Neuronal stem cell (in vitro differentiated cells): ENCODE results near the gene ANGPTL2.

Experiments used
- DNase-seq: peaks from one replicate; pipeline ENCODE4 v3.0.0-alpha.2; 2013; ENCODE audit warnings: low spot score
- H2AFZ ChIP-seq: one replicate; pipeline ENCODE4 v1.6.1; 2013; ENCODE audit warnings: mild to moderate bottlenecking, low read length, inconsistent platforms
- H2AK5ac ChIP-seq: 2 replicates; pipeline ENCODE4 v1.6.1; 2013; ENCODE audit warnings: low read depth, mild to moderate bottlenecking, inconsistent platforms, low read length, moderate library complexity, mixed read lengths
- H2BK120ac ChIP-seq: 2 replicates; pipeline ENCODE4 v1.6.1; 2013; ENCODE audit warnings: low read depth, mild to moderate bottlenecking, inconsistent platforms, low read length, moderate library complexity, mixed read lengths
- H2BK12ac ChIP-seq: one replicate; pipeline ENCODE4 v1.6.1; 2013; ENCODE audit warnings: low read length, inconsistent platforms
- H2BK15ac ChIP-seq: 2 replicates; pipeline ENCODE4 v1.6.1; 2013; ENCODE audit warnings: mild to moderate bottlenecking, low read length, inconsistent platforms, mixed read lengths
- H2BK5ac ChIP-seq: one replicate; pipeline ENCODE4 v1.6.1; 2013; ENCODE audit warnings: inconsistent platforms, mild to moderate bottlenecking, low read length, moderate library complexity
- H3K14ac ChIP-seq: one replicate; pipeline ENCODE4 v1.6.1; 2013; ENCODE audit warnings: low read length, inconsistent platforms
- H3K18ac ChIP-seq: 2 replicates; pipeline ENCODE4 v1.6.1; 2013; ENCODE audit warnings: low read length, inconsistent platforms
- H3K23ac ChIP-seq: 2 replicates; pipeline ENCODE4 v1.6.1; 2013; ENCODE audit warnings: low read depth, mild to moderate bottlenecking, mixed read lengths, low read length, inconsistent platforms; ENCODE audit not compliant: poor library complexity
- H3K27ac ChIP-seq: replicated peaks from 3 replicates; pipeline ENCODE4 v1.5.1; 2013; ENCODE audit warnings: low read length, inconsistent platforms
- H3K27me3 ChIP-seq, 3 experiments: 2 replicates each; pipeline ENCODE4 v1.6.1; 2013; ENCODE audit warnings: low read length in 3 of 3, mild to moderate bottlenecking in 2 of 3, inconsistent platforms in 1 of 3, low read depth in 1 of 3, mixed read lengths in 1 of 3, moderate library complexity in 1 of 3; ENCODE audit not compliant: control insufficient read depth in 3 of 3, insufficient read depth in 3 of 3
- H3K36me3 ChIP-seq, 2 donors: replicated peaks in 1 of 2; 2 replicates each; pipeline ENCODE4 v1.6.1; 2013; ENCODE audit warnings: low read length in 2 of 2; ENCODE audit not compliant: control insufficient read depth in 2 of 2, insufficient read depth in 2 of 2
- H3K4ac ChIP-seq: 2 replicates; pipeline ENCODE4 v1.6.1; 2013; ENCODE audit warnings: inconsistent platforms, mild to moderate bottlenecking, low read length, moderate library complexity
- H3K4me1 ChIP-seq, 2 donors: 1 replicate in 1 of 2; 2 replicates in 1 of 2; pipeline ENCODE4 v1.6.1; 2013; ENCODE audit warnings: low read length in 2 of 2, low read depth in 1 of 2; ENCODE audit not compliant: control insufficient read depth in 2 of 2, insufficient read depth in 1 of 2
- H3K4me2 ChIP-seq: one replicate; pipeline ENCODE4 v1.6.1; 2013; ENCODE audit warnings: mild to moderate bottlenecking, low read length, inconsistent platforms; ENCODE audit not compliant: insufficient read depth, poor library complexity, severe bottlenecking
- H3K4me3 ChIP-seq, 2 donors: 2 replicates each; pipeline ENCODE4 v1.5.1; 2013; ENCODE audit warnings: low read length in 2 of 2, mild to moderate bottlenecking in 2 of 2, inconsistent platforms in 1 of 2, moderate library complexity in 1 of 2
- H3K79me1 ChIP-seq: one replicate; pipeline ENCODE4 v1.6.1; 2013; ENCODE audit warnings: low read depth, mild to moderate bottlenecking, inconsistent platforms, low read length, moderate library complexity
- H3K9ac ChIP-seq: one replicate; pipeline ENCODE4 v1.6.1; 2013; ENCODE audit warnings: mild to moderate bottlenecking, low read depth, low read length, inconsistent platforms; ENCODE audit not compliant: poor library complexity
- H3K9me3 ChIP-seq, 2 donors: replicated peaks in 1 of 2; 2 replicates each; pipeline versions ENCODE3 to v1.6.1; 2013; ENCODE audit warnings: low read length in 2 of 2, mild to moderate bottlenecking in 2 of 2, inconsistent platforms in 1 of 2, low read depth in 1 of 2, mixed read lengths in 1 of 2, moderate library complexity in 1 of 2; ENCODE audit not compliant: control insufficient read depth in 2 of 2, insufficient read depth in 1 of 2
- H4K8ac ChIP-seq: one replicate; pipeline ENCODE4 v1.6.1; 2013; ENCODE audit warnings: low read depth, mild to moderate bottlenecking, inconsistent platforms, low read length, moderate library complexity
- H4K91ac ChIP-seq: one replicate; pipeline ENCODE4 v1.6.1; 2013; ENCODE audit warnings: low read length, low read depth, mild to moderate bottlenecking, inconsistent platforms; ENCODE audit not compliant: poor library complexity
- WGBS, 2 donors: extraction: QIAGEN DNeasy Blood & Tissue Kit; methylation state at CpG; one replicate each; pipeline ENCODE4 v1.1.7; 2013; ENCODE audit warnings: missing lambda C conversion rate in 2 of 2, mixed read lengths in 1 of 2; ENCODE audit not compliant: insufficient read length in 2 of 2, insufficient replicate concordance in 1 of 2; ENCODE audit errors: extremely low coverage in 2 of 2; 5-methylcytosine and 5-hydroxymethylcytosine counted together

The ANGPTL2 gene

DNA sequence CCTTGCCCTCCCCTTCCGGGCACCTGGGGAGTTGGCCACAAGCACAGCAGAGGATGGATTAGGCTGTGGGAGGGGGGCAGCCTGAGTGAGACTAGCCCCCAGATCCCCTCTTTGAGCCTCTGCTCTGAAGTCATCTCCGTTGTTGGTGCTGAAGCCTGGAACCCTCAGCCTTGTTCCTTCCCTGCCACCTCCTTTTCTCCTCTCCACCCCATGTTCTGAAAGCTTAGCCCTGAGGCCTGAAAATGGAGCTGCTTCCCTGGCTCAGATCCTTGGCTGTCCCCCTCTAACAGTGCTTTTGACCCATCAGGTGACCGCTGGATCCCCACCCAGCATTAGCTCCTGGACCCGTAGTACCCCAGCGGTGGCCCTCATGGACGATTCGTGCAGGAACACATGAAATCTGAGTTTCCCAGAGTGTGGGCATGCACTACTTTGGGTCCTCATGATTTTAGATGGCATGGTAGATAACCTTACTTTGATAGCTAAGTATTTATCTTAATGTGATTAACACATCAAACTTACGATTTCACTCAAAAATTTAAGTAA is 21.6 kb upstream of the ANGPTL2 start:
- Histone ChIP-seq H2AFZ (no peak overlapping the region), H3K4me3 (no peak overlapping the region), H3K23ac (no peak overlapping the region), H2BK120ac (no peak overlapping the region), H3K9ac (no peak overlapping the region), H2BK15ac (no peak overlapping the region), H3K14ac (no peak overlapping the region), H3K4me2 (no peak overlapping the region), H3K18ac (no peak overlapping the region), H3K27me3 (no peaks in the 10 kb centered on the region), H3K4ac (no peak overlapping the region), H3K36me3 (no peaks in the 10 kb centered on the region), H3K4me1 (peaks cover 0 to 6% of the 10 kb centered on the region in 2 donors), H3K79me1 (no peaks in the 10 kb centered on the region), H3K9me3 (peaks cover 0 to 4% of the 10 kb centered on the region in 2 donors), H2BK12ac (no peak overlapping the region), H2AK5ac (no peak overlapping the region), H4K91ac (no peak overlapping the region), H4K8ac (no peak overlapping the region), H3K27ac (no peak overlapping the region), H2BK5ac (no peak overlapping the region)
- no CpG with 5 or more reads among the region's 8 CpGs for WGBS, 2 donors
- no peak for DNase-seq

GRCh38 chr9:127142931-127143464 is 20.6 kb upstream of the ANGPTL2 start:
- no peak overlapping the region for H3K18ac ChIP-seq
- WGBS, 2 donors = no CpG with 5 or more reads among the region's 2 CpGs

DNA sequence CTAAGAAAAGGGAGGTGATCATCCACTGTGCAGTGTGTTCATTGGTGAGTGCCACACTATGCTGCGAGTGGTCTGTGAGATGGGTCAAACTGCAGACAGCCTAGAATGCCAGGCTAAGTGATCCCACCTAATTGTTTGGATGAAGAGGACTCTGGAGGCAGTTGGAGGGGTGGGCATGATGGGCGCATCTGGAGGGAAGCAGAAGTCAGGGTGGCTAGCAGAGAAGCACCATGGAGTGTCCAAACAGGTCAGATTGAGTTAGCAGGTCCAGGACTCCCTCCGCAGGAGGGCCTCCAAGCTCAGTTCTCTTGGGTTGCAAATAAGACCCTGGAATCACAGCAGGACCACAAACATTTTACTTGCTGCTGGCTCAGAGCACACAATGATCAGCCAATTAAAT is 19.9 kb upstream of the ANGPTL2 start:
- H2AK5ac ChIP-seq = no peak overlapping the region
- no peak overlapping the region for H2BK12ac ChIP-seq
- H3K9me3 ChIP-seq = peaks cover 0 to 4% of the 10 kb centered on the region in 2 donors
- peaks cover 0 to 6% of the 10 kb centered on the region in 2 donors for H3K4me1 ChIP-seq
- no peak overlapping the region for H2BK120ac ChIP-seq
- no peaks in the 10 kb centered on the region for H3K36me3 ChIP-seq
- no peak overlapping the region for H3K4me2 ChIP-seq
- no peaks in the 10 kb centered on the region for H3K79me1 ChIP-seq
- H4K91ac ChIP-seq = no peak overlapping the region
- H3K27ac ChIP-seq = no peak overlapping the region
- no peak overlapping the region for H3K23ac ChIP-seq
- no CpG with 5 or more reads among the region's 3 CpGs for WGBS, 2 donors
- no peak overlapping the region for H4K8ac ChIP-seq
- no peak overlapping the region for H2BK15ac ChIP-seq
- H3K27me3 ChIP-seq = no peaks in the 10 kb centered on the region
- DNase-seq = no peak
- no peak overlapping the region for H3K14ac ChIP-seq
- H3K4me3 ChIP-seq = no peak overlapping the region
- no peak overlapping the region for H3K4ac ChIP-seq
- H3K9ac ChIP-seq = no peak overlapping the region
- no peak overlapping the region for H2AFZ ChIP-seq
- no peak overlapping the region for H3K18ac ChIP-seq
- no peak overlapping the region for H2BK5ac ChIP-seq

More at GRCh38 chr9:127142931-127143464, 20.6 kb upstream of the ANGPTL2 start:
- H3K27me3 ChIP-seq = no peaks in the 10 kb centered on the region
- H3K23ac ChIP-seq = no peak overlapping the region
- H3K27ac ChIP-seq = no peak overlapping the region
- no peak overlapping the region for H2AK5ac ChIP-seq
- no peak overlapping the region for H2BK120ac ChIP-seq
- H3K4me2 ChIP-seq = no peak overlapping the region
- H3K4me1 ChIP-seq = peaks cover 0 to 6% of the 10 kb centered on the region in 2 donors
- no peak overlapping the region for H2AFZ ChIP-seq
- no peak overlapping the region for H4K8ac ChIP-seq
- no peak overlapping the region for H2BK12ac ChIP-seq
- H3K36me3 ChIP-seq = no peaks in the 10 kb centered on the region
- H2BK5ac ChIP-seq = no peak overlapping the region
- no peak overlapping the region for H2BK15ac ChIP-seq
- no peak overlapping the region for H3K14ac ChIP-seq
- H3K9ac ChIP-seq = no peak overlapping the region
- no peaks in the 10 kb centered on the region for H3K79me1 ChIP-seq
- no peak overlapping the region for H3K4ac ChIP-seq
- H4K91ac ChIP-seq = no peak overlapping the region
- H3K4me3 ChIP-seq = no peak overlapping the region
- peaks cover 0 to 4% of the 10 kb centered on the region in 2 donors for H3K9me3 ChIP-seq
- DNase-seq = no peak

DNA sequence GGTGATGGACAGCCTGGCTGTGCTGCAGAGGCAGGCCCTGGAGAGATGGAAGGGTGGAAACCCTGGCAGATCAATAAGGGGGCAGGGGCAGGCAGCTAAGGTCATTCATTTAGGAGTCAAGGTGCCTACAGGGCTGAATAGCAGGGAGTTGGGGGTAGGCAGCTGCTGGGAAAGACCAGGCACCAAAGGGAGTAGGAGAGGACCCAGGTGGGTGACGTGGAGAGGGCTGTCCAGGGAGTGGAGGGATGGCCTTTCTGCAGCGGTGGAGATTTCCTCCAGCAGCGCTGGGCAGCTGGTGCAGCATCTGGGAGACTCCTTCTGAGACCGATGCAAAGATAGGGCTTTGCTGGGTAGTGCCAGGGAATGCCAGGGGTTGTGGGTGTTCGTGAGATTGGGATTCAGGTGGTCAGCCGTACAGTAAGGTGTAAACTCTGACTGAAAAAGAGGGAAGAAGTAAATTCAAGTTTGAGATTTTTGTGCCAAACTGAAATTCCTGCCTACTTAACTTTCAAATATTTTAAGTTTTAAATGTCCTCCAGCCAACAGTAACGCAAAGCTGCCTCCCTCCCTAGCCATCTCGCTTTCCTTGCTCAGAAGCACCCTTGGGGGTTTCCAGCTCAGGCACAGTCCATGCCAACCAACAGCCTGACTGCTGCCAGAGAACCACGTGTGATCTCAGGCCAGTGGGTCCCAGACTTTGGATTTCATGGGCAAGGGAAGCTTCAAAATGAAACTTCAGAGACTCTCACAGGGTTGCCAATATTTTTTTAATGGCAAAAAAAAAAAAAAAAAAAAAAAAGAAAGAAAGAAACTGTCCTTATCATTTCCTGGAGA is 18.6 kb upstream of the ANGPTL2 start:
- H3K36me3 ChIP-seq = no peaks in the 10 kb centered on the region

More for the DNA sequence above, 18.6 kb upstream of the ANGPTL2 start:
- Histone ChIP-seq H3K4me3 (no peak overlapping the region), H3K4me1 (peaks cover 0 to 6% of the 10 kb centered on the region in 2 donors), H2BK15ac (no peak overlapping the region), H2BK120ac (no peak overlapping the region), H3K27me3 (peaks cover 0 to 4% (median 0%) of the 10 kb centered on the region in 3 experiments), H3K4ac (no peak overlapping the region), H2AK5ac (no peak overlapping the region), H2AFZ (no peak overlapping the region), H3K9me3 (peaks cover 0 to 1% of the 10 kb centered on the region in 2 donors), H3K27ac (no peak overlapping the region), H3K14ac (no peak overlapping the region), H3K18ac (no peak overlapping the region), H4K8ac (no peak overlapping the region), H3K4me2 (no peak overlapping the region), H3K79me1 (no peaks in the 10 kb centered on the region), H3K9ac (no peak overlapping the region), H3K23ac (no peak overlapping the region), H4K91ac (no peak overlapping the region), H2BK12ac (no peak overlapping the region), H2BK5ac (no peak overlapping the region)
- WGBS, 2 donors = no CpG with 5 or more reads among the region's 9 CpGs
- DNase-seq = no peak
